HG03469 (cell line): ENCODE data around the gene CDH4.

Experiments
- ATAC-seq: cut with Tn5 transposase; IDR thresholded peaks from one replicate; pipeline ENCODE4 v1.9.1; 2021; ENCODE audit warnings: mild to moderate bottlenecking, moderate library complexity, moderate number of reproducible peaks; ENCODE audit not compliant: unreplicated experiment

The CDH4 gene

DNA sequence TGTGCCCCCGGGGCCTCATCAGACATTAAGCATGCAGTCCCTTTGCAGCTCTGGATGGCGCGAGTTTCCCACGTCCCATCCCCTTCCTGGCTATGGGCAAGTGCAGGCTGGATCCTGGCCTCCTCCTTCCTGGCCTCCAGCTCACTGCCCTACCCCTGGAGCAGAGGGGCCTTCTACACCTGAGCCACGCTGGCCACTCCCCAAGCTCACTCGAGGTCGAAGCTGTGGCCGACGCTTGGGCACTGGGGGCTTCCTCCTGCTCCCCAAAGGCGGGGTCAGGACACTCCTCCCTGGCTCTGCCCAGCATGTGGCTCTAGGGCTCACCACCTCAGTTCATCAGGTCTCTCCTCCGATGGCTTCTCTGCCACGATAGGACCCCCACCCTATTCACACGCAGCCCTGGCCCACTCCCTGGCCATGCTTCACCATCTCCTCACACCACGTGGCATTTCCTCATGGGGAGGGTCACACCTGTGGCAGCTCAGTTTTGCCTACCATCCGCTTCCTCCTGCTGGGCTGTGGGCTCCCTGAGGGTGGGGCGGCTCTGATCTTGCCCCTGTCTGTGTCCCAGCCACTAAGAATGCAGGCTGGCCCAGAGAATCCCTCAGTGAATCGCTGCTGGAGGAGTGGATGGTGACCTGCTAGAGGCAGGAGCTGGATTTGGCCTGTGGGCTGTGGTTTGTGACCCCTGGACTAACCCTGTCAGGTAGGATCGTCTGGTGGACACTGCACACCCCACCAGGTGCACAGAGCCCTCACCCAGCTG is 532.9 kb downstream of the CDH4 start:
- ATAC-seq, result no peak

DNA sequence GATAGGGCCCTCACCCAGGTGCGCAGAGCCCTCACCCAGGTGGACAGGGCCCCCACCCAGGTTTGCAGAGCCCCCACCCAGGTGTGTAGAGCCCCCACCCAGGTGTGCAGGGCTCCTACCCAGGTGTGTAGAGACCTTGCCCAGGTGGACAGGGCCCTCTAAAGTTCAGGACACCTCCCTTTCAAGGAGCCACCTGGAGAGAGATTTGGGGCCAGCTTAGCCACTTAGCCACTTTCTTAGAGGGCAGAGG is 533.4 kb downstream of the CDH4 start:
- ATAC-seq, result no peak

- no peak for ATAC-seq
Observed at GRCh38 chr20:61786230-61786629, 534.2 kb downstream of the CDH4 start.

DNA sequence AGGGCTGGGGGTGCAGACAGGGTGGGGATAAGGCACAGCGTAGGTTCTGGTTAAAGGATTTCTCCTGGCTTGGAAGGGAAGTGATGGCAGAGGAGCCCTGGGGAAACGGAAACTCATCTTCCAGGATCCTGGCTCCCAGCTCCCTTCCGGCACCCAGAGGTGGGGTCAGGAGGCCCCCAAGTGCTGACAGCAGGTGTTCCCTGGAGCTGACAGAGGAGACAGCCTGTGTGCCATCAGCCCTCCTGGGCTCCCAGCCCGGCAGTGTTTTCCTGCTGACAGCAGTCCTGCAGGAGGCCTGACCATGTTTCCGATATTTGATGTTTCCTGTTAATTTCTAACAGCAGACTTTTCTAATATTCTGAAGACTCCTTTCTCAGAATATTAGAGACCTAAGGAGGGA is 536.3 kb downstream of the CDH4 start:
- no peak for ATAC-seq

GRCh38 chr20:61789329-61789728 is 537.3 kb downstream of the CDH4 start:
- no peak for ATAC-seq

- ATAC-seq, result no peak
Observed at GRCh38 chr20:61790116-61790827, 538.2 kb downstream of the CDH4 start.

DNA sequence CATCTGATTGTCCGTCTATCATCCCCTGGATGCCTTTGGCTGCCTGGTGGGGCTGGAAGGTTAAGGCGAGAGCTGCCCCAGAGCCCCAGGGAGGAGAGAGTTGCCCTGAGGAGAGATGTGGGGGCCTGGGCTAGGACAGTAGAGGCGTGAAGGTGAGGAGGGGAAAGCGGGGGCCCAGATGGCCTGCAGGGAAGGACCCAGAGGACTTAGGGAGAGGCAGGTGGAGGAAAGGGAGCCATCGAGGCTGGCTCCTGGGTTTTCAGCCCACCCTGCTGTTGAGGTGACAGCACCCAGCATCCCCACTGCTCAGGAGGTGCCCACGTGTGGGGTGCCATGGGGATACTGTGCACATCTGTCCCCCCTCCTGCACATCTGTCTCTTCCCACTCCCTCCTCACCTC is 539.9 kb downstream of the CDH4 start:
- no peak for ATAC-seq

DNA sequence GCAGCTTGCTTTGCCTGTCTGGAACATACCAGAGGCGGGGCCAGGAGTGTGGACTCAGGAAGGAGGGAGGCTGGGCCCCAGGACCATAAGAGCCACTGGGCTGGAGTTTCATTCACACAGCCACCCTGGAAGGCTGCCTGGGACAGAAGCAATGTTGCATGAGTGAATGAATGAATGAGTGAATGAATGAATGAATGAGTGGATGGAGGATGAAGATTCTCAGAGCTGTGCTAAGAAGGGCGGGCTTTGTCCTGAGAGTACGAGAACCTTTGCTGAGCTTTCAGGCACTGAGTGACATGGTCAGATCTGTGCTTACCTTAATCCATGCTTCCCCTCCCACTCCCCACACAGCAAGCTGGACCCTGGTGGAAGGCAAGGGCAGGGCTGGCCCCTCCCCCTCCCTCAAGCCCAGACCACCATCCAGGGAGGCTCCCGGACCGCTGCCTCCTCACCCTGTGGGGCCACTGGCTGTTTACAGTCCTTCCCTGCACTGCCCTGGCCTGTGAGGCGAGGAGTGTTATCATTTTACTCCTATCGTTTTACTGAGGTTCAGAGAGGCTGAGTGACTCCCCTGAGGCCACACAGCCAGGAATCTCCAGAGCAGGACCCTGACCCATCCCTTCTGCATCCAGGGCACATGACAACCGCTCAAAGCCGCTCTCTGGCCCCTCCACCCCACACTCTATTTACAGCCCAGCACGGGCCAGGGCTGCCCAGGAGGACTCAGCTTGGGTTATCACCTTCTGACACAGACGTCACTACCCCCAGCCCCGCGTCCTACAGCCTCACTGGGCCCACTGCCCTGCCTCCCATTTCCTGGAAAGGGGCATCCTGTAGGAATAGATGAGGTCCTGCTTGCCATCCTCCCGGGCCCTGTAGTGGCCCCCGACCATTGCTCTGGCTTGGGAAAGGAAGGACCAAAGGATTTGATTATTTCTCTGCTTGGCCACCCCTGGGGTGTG is 543.9 kb downstream of the CDH4 start:
- ATAC-seq, result no peak

GRCh38 chr20:61796738-61797137 is 544.7 kb downstream of the CDH4 start:
- no peak for ATAC-seq

GRCh38 chr20:61797200-61797599 is 545.1 kb downstream of the CDH4 start:
- no peak for ATAC-seq

- no peak for ATAC-seq
Observed at GRCh38 chr20:61797971-61798411, 545.9 kb downstream of the CDH4 start.

GRCh38 chr20:61798632-61799031 is 546.6 kb downstream of the CDH4 start:
- ATAC-seq, result no peak

DNA sequence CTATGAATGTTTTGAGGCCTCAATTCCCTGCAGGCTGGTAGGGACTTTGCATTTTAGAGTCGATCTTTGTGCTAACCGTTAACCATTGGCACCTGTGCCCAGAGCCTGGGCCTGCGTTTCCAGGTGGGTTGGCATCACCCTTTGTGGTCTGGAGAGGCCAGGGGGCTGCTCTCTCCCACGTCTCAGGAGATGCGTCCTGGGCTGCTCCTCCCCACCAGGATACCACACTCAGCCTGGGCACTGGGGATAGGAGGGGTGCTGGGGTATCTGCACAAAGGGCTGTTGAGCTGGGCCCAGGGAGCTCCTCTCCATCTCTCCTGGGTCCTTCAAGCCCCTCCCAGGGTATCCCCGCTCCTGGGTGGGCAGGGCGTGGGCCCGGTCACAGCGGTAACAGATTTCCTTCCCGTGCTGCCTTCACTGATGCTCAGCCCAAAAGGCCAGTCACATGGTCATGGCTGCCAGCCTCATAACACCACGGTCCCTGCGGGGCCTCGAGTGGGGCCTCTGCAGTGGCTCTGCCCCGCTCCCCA is 547.4 kb downstream of the CDH4 start:
- ATAC-seq, result no peak

DNA sequence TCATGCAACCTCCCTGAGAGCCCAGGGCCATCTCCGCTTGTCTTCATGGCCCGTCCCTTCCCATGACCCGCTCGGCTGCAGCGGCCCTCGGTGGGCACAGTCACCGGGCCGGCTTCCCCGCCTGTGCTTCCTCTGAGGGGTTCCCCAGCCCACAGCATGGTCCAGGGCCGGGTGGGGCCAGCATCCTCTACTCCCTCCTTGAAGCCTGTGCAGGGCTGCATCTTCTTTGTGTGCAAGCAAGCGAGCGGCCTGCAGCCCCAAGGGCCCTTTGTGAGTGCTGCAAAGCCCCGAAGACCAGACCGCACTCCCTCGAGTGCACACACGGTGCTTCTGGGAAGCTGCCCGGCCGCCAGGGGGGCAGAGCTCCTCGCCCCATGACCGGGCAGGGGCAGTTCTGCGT is 547.9 kb downstream of the CDH4 start:
- ATAC-seq, result no peak

- no peak for ATAC-seq
Observed at GRCh38 chr20:61800359-61801064, 548.5 kb downstream of the CDH4 start.

DNA sequence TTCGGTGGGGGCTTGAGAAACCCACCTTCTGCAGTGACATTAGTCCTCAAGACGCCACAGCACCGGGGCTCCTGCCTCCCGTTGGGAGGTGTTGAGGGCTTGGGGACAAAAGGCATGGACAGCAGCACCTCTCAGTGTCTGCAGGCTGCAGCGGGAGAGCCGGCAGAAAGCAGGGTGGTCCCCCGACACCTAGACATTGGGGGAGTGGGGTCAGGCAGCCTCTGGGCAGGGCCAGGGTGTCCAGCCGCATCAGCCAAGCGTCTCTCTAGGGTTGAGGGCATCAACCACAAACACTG is 549.0 kb downstream of the CDH4 start:
- no peak for ATAC-seq

- no peak for ATAC-seq
Observed at GRCh38 chr20:61801428-61801827, 549.4 kb downstream of the CDH4 start.

DNA sequence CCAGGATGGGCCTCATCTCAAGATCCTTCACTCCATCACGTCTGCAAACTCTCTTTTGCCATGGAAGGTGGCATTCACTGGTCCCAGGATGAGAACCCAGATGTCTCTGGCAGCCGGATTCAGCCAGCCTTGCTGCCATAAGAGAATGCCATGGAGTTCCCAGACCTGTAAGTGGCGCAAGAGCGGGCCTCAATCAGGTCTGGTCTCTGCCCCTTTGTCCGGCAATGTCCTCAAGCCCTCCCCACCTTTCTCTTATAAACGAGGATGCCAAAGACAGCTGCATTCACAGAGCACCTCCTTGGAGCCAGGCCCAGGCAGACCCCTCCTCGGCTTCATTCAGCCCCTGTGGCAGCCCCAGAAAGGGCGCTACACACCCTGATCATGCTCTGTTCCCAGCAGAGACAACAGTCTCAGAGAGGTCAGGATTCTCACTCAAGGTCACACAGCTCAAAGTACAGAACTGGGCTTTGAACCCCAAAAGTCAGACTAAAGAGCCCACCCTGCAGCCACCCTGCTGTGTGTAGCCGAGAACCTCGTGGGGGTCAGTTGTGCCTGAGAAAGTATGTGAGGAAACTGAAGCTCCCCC is 549.9 kb downstream of the CDH4 start:
- no peak for ATAC-seq

DNA sequence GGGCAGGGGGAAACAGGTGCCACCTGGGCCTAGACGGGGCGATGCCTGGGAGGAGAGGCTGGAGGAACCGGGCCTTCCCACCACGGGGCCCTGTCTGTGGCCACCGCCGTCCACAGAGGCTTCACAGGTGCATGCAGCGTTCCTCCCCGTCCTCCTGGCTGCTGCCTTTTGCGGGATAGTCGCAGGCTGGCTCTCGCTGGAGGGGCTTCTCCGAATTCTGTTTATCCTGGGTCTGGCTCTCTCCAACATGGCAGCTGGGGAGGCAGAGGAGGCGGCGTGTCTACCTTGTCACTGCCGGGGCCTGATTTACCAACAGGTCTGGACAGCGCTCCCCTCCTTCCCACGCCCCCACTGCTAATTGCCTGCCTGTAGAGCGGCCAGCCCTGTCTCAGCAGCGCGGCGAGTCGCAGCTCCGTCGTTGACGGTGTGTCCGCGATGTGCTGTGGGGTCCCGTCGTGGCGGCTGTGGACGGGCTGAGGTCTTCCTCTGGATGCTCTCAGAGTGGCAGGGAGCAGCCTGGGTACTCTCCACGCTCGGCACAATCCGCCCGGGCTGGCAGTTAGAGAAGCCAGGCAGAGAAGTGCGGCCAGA is 550.8 kb downstream of the CDH4 start:
- no peak for ATAC-seq

DNA sequence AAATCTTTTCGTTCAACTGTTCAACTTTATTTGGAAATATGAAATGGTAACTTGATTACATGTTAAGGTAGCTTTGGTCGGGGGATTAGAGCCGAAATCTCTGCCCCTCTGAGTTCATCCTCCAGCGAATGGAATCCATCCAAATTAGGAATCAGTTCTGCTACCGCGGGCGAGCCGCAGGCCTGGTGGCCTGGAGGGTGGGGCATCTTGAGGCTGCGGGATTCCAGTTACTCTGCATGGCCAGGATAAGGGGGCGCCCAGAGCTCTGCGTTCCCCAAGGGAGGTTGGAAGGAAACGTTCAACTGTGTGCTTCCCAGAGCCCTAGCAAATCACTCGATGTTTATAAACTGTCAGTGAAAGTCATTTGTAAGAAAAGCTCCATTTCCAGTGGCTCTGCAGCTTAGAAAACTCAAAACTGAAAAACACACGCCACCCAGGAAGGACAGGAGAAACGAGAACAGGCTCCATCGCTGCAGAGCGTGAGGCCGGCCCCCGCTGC is 551.4 kb downstream of the CDH4 start:
- ATAC-seq, result no peak
